ENCODE measurements around the gene TXNDC11.

TXNDC11 gene

DNA sequence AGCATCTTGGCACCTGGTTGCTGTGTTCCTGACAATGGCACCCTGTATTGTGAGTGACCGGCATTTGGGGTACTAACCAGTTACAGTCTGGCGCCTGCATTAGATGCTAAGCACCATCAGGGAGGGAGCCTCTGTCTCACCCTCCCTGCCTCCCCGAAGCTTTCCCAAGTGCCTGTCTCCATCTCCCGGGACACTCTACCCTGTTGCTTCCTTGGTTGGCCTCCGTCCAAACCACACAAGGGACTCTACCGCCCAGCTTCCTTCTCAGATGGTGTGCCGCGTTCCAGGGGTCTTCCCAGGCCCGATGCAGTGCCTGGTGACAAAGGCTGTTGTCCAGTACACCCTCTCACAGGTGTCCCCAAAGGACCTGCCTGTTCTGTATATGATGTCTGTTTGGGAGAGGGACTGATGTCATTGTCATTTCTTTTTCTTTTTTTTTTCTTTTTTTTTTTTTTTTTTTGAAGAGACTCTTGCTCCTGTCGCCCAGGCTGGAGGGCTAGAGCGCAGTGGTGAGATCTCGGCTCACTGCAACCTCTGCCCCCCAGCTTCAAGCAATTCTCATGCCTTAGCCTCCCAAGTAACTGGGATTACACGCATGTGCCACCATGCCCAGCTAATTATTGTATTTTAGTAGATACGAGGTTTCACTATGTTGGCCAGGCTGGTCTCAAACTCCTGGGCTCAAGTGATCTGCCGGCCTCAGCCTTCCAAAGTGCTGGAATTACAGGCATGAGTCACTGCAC is 67.7 kb downstream of the TXNDC11 start:
- DNase-seq (ENCODE audit: low spot score) = no peak

DNA sequence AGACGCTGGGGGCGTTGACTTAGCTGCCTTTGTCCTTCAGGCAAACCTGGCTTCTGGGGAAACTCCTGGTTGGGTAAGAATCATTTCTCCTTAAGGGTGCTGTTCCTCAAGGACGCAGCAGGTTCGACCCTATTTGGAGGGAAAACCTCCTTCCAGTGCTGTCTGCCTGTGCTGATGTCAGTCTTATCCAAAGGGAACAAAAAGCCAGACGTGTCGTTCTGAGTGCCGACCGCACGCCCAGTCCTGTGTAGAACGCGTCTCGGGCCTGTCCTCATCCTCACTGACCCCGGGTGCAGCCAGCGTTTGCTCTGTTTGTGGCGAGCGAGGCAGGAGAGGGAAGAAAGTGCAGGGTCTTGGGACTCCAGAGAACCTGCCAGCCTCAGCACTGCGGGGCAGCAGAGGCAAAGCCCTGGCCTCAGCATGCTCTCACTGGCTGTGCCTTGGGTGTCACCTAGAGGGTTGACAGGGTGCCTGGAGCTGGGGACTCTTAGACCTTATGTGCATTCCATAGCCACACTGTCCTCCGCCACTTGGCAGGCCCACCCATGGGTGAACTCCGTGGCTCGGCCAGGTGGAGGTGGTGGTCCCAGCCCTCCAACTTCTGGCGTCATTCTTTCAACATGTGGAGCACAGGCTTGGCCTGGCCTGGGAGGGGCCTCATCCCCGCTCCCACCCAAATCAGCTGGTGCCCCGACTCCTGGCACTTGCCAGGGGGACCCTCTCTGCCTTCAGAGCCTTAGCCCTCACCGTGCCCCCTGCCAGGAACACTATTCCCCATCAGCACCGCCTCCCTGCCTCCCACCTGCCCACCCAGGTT is 68.4 kb downstream of the TXNDC11 start:
- no peak for DNase-seq (ENCODE audit: low spot score)

DNA sequence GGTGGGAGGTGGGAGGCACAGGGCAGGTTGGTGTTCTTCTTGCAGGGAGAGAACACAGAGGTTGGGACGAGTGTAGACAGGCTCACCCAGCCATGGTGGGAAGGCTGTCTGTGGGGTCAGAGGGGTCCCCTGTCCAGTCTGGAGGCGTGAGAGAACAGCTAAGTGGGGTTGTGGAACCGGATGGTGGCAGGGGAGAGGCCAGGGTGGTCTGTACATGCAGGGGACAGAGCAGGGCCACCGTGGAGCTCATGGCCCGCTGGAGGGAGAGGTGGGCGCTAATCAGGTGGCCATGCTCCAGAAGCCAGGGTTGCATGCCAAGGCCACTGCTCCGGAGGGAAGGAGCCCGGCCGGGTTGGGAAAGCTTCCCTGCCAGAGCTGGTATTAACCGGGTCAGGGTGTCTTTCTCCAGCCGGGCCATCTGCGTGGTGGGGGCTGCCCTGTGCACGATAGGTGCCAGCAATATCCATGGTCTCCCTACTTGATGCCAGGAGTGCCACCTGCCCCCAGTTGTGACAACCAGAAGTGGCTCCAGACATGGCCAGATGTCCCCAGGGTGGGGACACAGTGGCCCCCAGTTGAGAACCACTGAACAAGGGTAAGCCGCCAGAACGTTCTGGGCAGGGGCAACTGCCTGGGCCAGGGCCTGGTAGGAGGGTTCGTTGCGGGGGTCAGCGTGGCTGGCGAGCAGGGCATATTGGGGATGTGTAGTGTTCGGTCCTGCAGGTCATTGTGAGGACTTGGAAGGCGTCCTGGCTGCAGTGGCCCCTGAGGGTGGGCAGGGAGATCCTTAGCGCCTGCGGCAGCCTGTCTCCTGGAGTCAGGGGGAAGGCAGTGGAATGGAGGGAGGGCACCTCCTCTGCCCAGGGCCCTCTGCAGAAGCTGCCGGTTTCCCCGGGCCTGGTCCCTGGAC is 69.3 kb downstream of the TXNDC11 start:
- no peak for DNase-seq (ENCODE audit: low spot score)

DNA sequence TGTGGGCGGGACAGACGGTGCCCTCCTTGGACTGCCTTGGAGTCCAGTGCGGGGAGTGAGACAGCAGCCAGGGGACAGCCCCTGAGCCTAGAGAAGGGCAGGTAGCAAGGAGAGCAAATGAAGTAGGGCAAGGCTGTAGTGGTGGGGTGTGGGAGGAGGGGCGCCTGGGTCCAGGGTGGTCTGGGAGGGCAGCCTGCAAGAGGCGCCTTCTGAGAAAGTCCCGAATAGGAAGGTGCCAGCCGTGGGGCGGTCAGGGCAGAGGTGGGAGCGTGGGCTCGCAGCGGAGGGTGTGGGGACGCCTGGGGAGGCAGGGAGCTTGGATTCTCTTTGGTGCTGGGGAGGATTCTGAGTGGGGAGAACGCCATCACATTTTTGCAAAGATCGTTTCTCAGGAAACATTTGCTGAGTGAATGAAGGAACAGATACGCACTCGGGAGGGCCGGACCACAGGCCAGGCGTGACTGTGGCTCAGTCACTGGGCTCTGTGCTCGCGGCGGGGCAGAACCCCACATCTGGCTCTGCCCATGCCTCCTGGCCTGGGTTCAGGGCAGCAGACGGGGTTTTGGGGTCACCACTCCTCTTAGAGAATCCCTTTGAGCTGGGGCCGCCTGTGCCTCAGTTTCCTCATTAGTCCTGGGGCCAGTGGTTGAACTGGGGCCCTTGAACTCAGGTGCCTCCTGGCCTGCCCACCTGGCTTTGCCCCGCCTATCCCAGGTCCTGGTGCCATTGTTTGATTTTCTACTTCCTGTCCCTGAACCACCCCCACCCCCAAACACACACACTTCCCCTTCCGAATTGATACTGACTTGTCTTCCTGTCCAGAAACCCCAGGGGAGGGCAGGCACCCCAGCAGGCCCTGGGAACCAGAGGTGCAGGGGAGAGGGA is 70.2 kb downstream of the TXNDC11 start:
- DNase-seq (ENCODE audit: low spot score) = peak; percentile 36

DNA sequence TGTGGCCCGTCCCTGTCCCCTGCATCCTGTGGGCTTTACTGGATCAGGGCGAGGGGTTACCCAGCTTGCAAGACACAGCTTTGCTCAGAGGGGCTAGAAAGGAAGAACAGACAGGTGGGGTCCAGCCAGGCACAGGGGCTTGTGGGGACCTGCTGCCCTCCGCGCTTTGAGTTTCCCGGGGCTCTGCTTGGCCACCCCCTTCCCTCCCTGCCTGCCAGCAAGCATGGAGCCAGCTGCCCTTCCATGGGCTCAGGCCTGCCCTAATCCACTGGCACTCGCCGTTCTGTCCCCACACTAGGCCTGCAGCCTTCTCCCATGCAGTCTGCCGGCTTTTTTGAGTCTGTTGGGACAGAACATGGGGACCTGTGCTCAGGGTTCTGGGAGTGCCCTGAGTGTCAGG is 71.0 kb downstream of the TXNDC11 start:
- no peak for DNase-seq (ENCODE audit: low spot score)

DNA sequence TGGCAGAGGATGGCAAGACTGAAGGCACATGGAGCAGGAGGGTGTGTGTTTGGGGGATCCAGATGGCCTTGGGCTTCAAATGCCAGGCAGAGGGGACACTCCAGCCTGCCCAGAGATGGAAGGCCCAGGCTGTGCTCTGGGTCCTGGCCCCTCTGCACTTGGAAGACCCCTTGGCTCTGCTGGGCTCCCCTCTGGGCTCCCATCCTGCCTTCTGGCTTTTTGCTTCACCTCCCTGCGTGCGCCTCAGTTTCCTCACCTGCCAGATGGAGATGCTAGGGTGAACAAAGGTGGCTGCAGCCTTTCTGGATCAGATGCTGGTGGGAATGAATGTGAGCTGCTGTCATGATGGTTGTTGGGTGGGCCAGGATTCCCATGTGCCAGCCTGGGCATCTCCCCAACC is 71.4 kb downstream of the TXNDC11 start:
- DNase-seq (ENCODE audit: low spot score) = no peak

DNA sequence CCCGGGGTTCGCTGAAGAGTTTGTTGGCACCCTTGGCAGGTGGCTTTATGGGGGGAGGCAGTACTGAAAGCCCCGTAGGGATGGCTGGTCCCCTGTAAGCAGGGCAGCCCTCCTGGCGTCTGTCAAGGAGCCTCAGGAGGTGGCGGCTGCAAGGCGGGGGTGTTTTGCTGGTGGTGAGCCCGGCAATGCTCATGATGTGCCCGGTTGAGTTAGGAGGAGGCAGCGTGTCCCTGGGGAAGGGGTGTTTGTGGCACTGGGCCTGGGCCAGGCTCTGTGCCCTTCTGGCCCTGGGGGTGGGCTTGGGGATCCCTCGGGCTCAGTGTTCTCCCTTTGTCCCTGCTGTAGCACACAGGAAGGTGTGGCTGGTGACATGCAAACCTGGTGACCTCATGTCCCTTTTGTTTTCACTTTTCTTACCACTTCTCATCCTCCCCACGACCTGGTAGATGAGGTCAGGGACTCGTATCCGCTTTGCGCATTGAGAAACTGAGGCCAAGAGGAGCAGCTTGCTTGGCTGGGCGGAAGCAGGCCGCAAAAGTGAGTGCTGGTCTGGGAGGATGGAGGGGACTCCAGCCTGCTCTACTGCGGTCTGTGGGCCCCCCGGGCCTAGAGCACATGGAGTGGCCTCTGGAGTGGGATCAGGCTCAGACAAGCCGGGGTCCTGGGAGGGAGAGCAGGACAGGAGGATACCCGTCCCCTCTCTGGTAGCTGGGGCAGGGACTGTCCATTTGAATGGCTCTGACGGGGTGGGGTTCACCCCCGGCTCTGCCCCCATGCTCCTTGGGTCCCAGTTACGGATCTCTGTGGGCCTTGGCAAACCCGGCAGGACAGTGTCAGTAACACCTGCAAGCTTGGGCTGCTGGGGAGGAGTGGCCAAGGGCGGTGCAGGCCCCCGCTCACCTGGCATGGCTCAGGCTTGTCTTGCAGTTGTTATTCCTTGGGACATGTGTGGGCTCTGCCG is 72.2 kb downstream of the TXNDC11 start:
- DNase-seq (ENCODE audit: low spot score) = peak; percentile 35

DNA sequence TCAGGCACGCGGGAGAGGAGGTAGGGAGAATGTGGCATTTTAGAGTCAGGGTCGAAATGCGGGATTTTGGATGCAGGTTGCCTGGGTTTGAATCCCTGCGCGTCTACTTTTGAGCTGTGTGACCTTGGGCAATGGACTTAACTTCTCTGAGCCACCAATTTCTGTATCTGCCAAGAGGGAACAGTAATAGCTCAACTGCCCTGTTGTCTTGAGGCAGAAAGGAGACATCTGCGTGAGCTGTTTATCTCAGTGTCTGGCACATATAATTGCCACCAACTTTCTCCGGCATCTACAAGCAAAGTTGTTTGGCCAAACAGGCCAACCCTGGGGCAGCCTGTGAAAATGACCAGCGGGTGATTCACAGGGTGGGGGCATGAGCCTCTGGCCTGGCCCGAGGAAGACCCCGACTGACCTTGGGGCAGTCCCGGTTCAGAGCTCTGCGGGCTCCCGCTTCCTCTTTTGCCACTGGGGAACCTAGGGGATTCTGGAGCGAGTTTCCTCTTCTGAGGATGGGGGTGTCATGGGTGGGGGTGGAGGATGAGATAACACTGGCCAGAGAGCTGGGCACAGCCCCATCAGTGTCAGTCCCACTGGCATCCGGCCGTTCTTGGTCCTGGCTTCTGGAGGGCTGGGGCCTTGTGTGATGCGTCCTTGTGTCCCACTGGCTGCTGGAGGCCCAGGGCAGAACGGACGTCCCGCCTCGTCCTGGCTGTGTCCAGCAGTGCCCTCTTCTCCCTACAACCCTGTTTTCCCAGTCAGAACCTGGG is 73.1 kb downstream of the TXNDC11 start:
- no peak for DNase-seq (ENCODE audit: low spot score)

DNA sequence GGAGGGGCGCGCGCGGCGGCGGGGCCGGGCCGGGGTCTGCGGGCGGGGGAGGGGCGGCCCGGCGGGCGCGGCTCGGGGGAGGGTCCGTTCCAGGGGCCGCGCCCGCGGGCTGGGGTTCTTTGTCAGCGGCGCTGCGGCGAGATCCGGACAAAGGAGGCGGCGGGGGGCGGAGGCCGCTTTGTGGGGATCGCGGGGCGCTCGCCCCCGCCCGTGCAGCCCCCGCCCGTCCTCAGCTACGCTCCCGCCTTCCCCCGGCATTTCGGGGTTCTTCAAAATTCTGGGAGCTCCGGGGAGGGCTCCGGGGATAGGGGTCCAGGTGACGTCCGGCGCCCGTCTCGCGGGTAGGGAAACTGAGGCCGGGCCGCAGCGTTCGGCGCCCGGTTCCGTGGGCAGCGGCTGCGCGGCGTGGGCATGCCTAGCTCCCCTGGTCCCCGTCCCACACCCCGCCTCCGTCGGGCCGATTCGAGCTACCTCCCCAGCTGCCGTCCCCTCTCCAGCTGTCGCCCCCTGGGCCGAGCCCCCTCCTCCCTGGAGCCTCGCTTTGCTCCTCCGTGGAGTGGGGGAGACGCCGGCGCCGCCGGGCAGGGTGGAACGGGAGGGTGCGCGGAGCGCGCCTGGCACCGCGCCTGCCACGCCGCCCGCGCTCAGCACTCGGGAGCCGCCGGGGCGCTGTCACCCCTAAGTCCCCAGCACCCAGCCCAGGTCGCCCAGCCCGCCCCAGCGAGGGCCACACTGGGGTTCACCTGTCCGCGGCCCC is 73.9 kb downstream of the TXNDC11 start:
- DNase-seq (ENCODE audit: low spot score) = no peak

DNA sequence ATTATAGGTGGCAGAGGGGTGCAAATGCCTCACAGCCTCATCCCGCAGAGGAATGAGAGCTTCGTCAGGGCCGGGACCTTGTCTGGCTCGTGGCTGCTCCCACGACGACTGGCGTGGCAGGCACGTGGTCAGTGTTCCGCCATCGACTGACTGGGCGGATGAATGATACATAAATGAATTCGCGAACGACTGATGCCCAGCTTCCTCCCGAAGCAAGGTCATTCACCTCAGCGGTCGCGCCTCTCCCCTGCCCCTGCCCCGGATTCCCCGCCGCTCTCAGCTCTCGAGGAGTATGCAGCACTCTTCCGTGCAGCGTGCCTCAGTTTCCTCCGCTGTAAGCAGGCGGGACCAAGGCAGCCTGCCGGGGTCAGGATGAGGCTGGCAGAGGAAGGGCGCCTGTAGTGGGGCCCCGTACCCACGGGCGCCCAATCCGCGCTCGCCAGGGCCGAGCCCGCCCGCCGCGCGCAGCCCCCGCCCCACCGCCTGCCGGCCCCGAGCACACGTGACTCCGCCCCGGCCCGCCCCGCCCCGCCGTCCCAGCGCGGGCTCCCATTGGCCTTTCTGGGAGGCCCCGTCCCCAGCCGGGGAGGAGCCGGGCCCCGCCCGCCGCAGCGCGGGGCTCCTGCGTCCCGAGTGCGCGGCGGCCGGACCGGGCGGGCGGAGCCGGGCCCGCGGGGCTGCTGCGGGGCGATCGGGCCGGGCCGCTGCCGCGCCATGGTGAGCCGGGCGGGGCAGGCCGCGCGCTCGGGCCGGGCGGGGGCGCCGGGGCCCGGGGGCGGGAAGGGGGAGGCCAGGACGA is 74.6 kb downstream of the TXNDC11 start, which contains the start of gene SNN:
SNN (plus strand) TSS at position 632 of the 799 bp plus-strand sequence. CDS start 7,605 bp downstream, outside the sequence.
- peak; percentile 89 for DNase-seq (ENCODE audit: low spot score)

DNA sequence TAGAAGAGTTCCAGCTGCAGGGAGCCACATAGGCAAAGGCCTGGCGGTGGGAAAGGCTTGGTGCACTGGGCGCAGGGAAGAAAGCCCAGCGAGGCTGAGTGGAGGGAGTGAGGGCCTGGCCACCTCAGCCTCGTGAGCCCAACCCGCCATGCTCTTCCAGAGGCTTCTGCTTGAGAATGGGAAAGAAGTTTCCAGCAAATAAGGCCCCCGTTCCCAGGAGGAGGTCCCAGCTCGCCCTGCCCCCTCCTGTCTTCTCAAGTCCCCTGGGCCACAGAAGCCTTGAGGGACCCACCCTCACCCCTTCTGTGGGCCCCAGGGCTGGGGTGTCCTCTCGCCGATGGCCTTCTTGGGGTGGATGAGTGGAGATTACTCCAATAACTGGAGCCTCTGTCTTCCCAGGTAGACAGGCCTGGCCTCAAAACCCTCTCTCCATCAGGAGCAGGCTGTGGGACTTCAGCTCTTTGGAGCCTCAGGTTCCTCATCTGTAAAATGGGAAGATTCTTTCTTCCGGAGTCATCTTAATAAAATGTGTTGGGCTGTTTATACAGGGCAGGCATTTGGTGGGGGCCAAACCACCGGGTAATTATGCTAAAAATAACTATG is 75.3 kb downstream of the TXNDC11 start:
- no peak for DNase-seq (ENCODE audit: low spot score)

DNA sequence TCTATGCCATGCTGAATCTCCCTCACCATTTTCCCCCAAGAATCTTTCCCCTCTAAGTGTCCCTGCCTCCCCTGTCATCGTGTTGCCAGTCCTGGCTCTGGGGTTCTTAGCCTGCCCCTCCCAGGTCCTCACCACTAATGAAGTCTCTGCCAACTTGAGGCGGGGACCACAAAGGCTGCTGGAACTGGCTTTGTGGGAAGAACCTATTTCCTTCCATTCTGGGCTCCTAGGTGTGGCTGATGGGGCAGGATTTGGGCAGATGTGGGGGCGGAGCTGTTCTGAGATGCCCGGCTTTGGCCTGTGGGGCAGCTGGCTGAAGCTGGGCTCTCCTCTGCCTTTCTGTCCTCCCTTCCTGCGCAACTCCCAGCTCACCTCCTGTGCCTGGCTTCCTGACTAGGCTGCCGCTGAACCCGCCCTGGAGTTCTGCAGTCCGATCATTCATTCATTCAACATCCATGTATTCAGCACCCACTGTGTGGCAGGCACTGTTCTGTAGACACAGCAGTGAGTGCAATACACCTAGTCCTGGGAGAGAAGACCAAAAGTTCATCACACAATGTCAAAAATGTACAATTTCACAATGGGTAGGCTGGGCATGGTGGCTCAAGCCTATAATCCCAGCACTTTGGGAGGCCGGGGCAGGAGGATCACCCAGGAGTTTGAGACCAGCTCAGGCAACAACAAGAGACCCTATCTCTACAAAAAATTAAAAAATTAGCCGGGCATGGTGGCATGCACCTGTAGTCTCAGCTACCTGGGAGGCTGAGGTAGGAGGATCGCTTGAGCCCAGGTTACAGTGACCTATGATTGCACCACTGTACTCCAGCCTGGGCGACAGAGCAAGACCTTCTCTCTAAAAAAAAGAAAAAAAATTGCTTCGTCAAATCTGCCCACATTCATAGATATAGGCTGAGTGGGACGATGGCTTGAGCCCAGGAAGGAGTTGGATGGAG is 76.3 kb downstream of the TXNDC11 start:
- no peak for DNase-seq (ENCODE audit: low spot score)

DNA sequence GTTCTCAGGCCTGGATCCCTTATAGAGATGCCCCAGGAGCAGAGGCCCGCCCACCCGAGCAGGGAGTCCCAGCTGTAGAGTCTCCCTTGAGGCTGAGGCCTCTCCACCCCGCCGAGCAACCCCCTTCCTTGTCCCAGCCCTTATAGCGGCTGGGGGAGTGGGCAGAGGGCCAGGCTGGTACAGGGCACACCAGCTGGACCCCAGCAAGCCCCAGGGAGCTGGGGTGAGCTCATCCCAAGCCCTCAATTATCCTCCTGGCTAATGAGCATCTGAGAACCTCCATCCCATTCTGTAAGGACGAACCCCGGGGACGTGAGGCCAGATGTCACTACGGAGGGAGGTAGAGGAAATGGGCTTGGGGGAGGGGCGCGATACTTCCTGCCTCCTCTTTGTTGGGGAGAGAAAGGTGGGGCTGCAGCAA is 77.6 kb downstream of the TXNDC11 start:
- no peak for DNase-seq (ENCODE audit: low spot score)

DNA sequence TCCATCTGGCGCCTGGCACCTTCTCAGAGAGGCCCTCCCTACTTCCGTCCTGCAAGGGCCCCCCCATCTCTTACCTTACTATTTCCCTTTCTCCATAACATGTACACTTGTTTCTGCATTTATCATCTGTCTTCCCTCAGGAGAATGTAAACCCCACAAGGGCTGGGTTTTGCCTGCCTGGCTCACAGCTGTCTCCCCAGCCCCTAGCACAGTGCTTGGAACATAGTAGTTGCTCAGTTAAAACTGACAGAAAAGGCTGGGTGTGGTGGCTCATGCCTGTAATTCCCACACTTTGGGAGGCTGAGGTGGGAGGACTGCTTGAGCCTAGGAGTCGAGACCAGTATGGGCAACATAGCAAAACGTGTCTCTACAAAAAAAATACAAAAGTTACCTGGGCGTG is 80.1 kb downstream of the TXNDC11 start:
- no peak for DNase-seq (ENCODE audit: low spot score)

DNA sequence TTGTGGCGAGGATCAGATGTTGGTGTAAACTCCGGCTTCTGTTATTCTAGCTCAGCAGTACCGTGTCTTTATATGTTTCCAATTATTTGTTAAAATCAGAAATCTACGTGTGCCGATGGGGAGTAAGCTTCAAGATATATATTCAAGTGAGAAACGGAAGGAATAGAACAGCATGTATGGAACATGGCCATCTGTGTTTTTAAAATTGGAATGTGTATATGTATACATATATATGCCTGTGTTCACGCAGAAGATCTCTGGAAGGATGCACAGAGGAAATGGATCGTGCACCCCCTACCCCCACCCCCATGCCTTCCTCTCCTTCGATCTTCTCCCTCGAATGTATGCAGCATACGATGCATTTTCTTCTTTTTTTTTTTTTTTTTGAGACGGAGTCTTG is 82.1 kb downstream of the TXNDC11 start:
- DNase-seq (ENCODE audit: low spot score) = no peak

Measured in activated CD4-positive, alpha-beta T cell treated with anti-CD3 and anti-CD28 coated beads, Interleukin-2, Interleukin-4, amounts not matched to agents 100 ng/mL and 50 ng/mL, durations not matched to agents 16 hours and 8 hours (primary cell).